HCT116 (cell line): Measurements from ENCODE around the gene CELA3B. TPM values are rescaled to one million over a fixed set of nuclear protein-coding genes. Genes with fewer than 3 reads are reported as not detected.

Experiments
- ATAC-seq: fragments of 200-7000 bp; cut with Tn5 transposase; 2 replicates; pipeline ENCODE4 v1.9.1; 2020; ENCODE audit warnings: mild to moderate bottlenecking, moderate library complexity
- BruUV-seq: library from RNA; stranded (reverse); fragments of 400-500 nt; replicated peaks from 2 replicates; lab custom pipeline; 2021; lab: Mats Ljungman, UMichigan
- CTCF ChIA-PET: fragments of 300-600 bp; sonication (Branson Sonifier 250); formaldehyde crosslinking; loops from one replicate; lab custom pipeline; 2021; ENCODE audit warnings: antibody characterized with exemption; lab: Charles Lee
- POLR2A ChIA-PET: fragments of 300-600, 350-600 bp; sonication (Branson Sonifier 250); formaldehyde crosslinking; loops from one replicate; lab custom pipeline; 2021; ENCODE audit warnings: antibody characterized with exemption; lab: Charles Lee
- RAD21 ChIA-PET, 2 experiments: fragments of 300-600 bp; sonication (Branson Sonifier 250); formaldehyde crosslinking; loops; one replicate each; lab custom pipeline; 2023; ENCODE audit warnings: low total read pairs in 2 of 2; ENCODE audit not compliant: uncharacterized antibody in 2 of 2, unreplicated experiment in 2 of 2, low non-redundant PET in 1 of 2; lab: Charles Lee
- DNase-seq: peaks from one replicate; pipeline ENCODE4 v3.0.0-alpha.2; 2010; ENCODE audit warnings: low read depth, low spot score
- H2AFZ ChIP-seq: fragments of 200-600 bp; shearing (Covaris generic), sonication (generic); 2 replicates; pipeline ENCODE4 v1.6.1; 2017; ENCODE audit warnings: low read depth, mixed run types, mixed read lengths, antibody characterized with exemption, low read length; ENCODE audit not compliant: poor library complexity, severe bottlenecking
- H3K27ac ChIP-seq: 2 replicates; pipeline ENCODE4 v1.5.1; 2012; ENCODE audit warnings: low read depth, low read length
- H3K27me3 ChIP-seq: fragments of 200-600 bp; sonication (generic); 2 replicates; pipeline ENCODE4 v1.6.1; 2016; ENCODE audit warnings: mixed run types, low read length, mixed read lengths; ENCODE audit not compliant: insufficient read depth
- H3K36me3 ChIP-seq, 2 experiments: fragments of 200-500 bp in 1 of 2; fragments of 200-600 bp in 1 of 2; sonication (Bioruptor generic) in 1 of 2; sonication (generic) in 1 of 2; 2 replicates each; pipeline versions ENCODE4 v1.5.1 to v1.6.1; 2014 to 2016; ENCODE audit warnings: low read length in 2 of 2, inconsistent platforms in 1 of 2, mixed read lengths in 1 of 2, mixed run types in 1 of 2; ENCODE audit not compliant: insufficient read depth in 2 of 2, control insufficient read depth in 1 of 2
- H3K4me1 ChIP-seq, 2 experiments: fragments of 200-600 bp in 1 of 2; sonication (generic) in 1 of 2; 2 replicates each; pipeline versions ENCODE4 v1.5.1 to v1.6.1; 2012 to 2017; ENCODE audit warnings: low read length in 2 of 2, inconsistent platforms in 1 of 2, mild to moderate bottlenecking in 1 of 2, mixed read lengths in 1 of 2, mixed run types in 1 of 2, moderate library complexity in 1 of 2; ENCODE audit not compliant: insufficient read depth in 2 of 2, control insufficient read depth in 1 of 2
- H3K4me2 ChIP-seq: fragments of 200-600 bp; sonication (generic); 2 replicates; pipeline ENCODE4 v1.6.1; 2017; ENCODE audit warnings: mixed run types, low read length, mixed read lengths
- H3K4me3 ChIP-seq, 2 experiments: fragments of 200-600 bp in 1 of 2; sonication (generic) in 1 of 2; replicated peaks in 1 of 2; 2 replicates each; pipeline ENCODE4 v1.5.1; 2011 to 2016; ENCODE audit warnings: low read length in 2 of 2, control low read depth in 1 of 2, low read depth in 1 of 2, mild to moderate bottlenecking in 1 of 2, mixed read lengths in 1 of 2, mixed run types in 1 of 2
- H3K79me2 ChIP-seq: fragments of 200-600 bp; sonication (generic); 2 replicates; pipeline ENCODE4 v1.6.1; 2017; ENCODE audit warnings: mild to moderate bottlenecking, mixed run types, low read length, moderate library complexity, mixed read lengths; ENCODE audit not compliant: insufficient read depth
- H3K9ac ChIP-seq: fragments of 200-600 bp; sonication (generic); 2 replicates; pipeline ENCODE4 v1.6.1; 2016; ENCODE audit warnings: low read length, mixed read lengths
- H3K9me2 ChIP-seq: fragments of 200-600 bp; sonication (generic), shearing (Covaris generic); 2 replicates; pipeline ENCODE4 v1.6.1; 2017; ENCODE audit warnings: mixed run types, mild to moderate bottlenecking, moderate library complexity; ENCODE audit not compliant: insufficient read depth
- H3K9me3 ChIP-seq, 2 experiments: fragments of 200-500 bp in 1 of 2; fragments of 200-600 bp in 1 of 2; sonication (Bioruptor generic) in 1 of 2; sonication (generic) in 1 of 2; 2 replicates each; pipeline ENCODE4 v1.6.1; 2014 to 2017; ENCODE audit warnings: low read length in 2 of 2, mixed read lengths in 2 of 2, inconsistent platforms in 1 of 2, low read depth in 1 of 2, mild to moderate bottlenecking in 1 of 2, mixed run types in 1 of 2, moderate library complexity in 1 of 2; ENCODE audit not compliant: control insufficient read depth in 1 of 2, insufficient read depth in 1 of 2
- H4K20me1 ChIP-seq: fragments of 200-600 bp; sonication (generic), shearing (Covaris generic); 2 replicates; pipeline ENCODE4 v1.6.1; 2017; ENCODE audit warnings: mixed run types, mild to moderate bottlenecking, moderate library complexity; ENCODE audit not compliant: insufficient read depth
- CBX3 ChIP-seq: IDR thresholded peaks from 2 replicates; pipeline ENCODE4 v1.6.1; 2012; ENCODE audit warnings: low read depth
- CEBPB ChIP-seq: IDR thresholded peaks from 2 replicates; pipeline ENCODE4 v1.6.1; 2012; ENCODE audit warnings: low read depth
- EZH2 ChIP-seq: fragments of 200-600 bp; sonication (generic); IDR thresholded peaks from 2 replicates; pipeline ENCODE4 v1.6.1; 2017; ENCODE audit warnings: antibody characterized with exemption, mixed run types
- EZH2phosphoT487 ChIP-seq: fragments of 200-600 bp; IDR thresholded peaks from 2 replicates; pipeline ENCODE4 v1.6.1; 2018; ENCODE audit warnings: antibody characterized with exemption, borderline replicate concordance
- FOSL1 ChIP-seq: IDR thresholded peaks from 2 replicates; pipeline ENCODE4 v1.6.1; 2012; ENCODE audit warnings: low read depth
- JUND ChIP-seq: IDR thresholded peaks from 2 replicates; pipeline ENCODE4 v1.6.1; 2012
- MAX ChIP-seq: IDR thresholded peaks from 2 replicates; pipeline ENCODE4 v1.6.1; 2012
- POLR2A ChIP-seq: IDR thresholded peaks from 2 replicates; pipeline ENCODE4 v1.7.0; 2011; ENCODE audit warnings: borderline replicate concordance; ENCODE audit not compliant: insufficient read depth, insufficient read length; ENCODE audit errors: extremely low read depth
- POLR2AphosphoS5 ChIP-seq: IDR thresholded peaks from 2 replicates; pipeline ENCODE4 v1.6.1; 2011; ENCODE audit warnings: mild to moderate bottlenecking, low read depth, low read length, moderate library complexity
- RAD21 ChIP-seq: IDR thresholded peaks from 2 replicates; pipeline ENCODE4 v1.6.1; 2012; ENCODE audit warnings: low read depth, mild to moderate bottlenecking
- REST ChIP-seq: IDR thresholded peaks from 2 replicates; pipeline ENCODE4 v1.6.1; 2012; ENCODE audit warnings: low read depth
- SIN3A ChIP-seq: IDR thresholded peaks from 2 replicates; pipeline ENCODE4 v1.6.1; 2012; ENCODE audit warnings: low read depth
- SP1 ChIP-seq: IDR thresholded peaks from 2 replicates; pipeline ENCODE4 v1.6.1; 2012; ENCODE audit warnings: low read depth
- SRF ChIP-seq: IDR thresholded peaks from 2 replicates; pipeline ENCODE4 v1.6.1; 2012; ENCODE audit warnings: low read depth
- TCF7L2 ChIP-seq: IDR thresholded peaks from 2 replicates; pipeline ENCODE4 v1.7.0; 2011; ENCODE audit warnings: borderline replicate concordance, inconsistent platforms; ENCODE audit not compliant: insufficient read depth, insufficient read length; ENCODE audit errors: extremely low read depth
- YY1 ChIP-seq: IDR thresholded peaks from 2 replicates; pipeline ENCODE4 v1.6.1; 2011; ENCODE audit warnings: low read length, low read depth, moderate library complexity, mild to moderate bottlenecking; ENCODE audit not compliant: insufficient replicate concordance; ENCODE audit errors: extremely low read depth
- ZNF274 ChIP-seq: fragments of 200-500 bp; sonication (Bioruptor generic); IDR thresholded peaks from 2 replicates; pipeline ENCODE4 v1.6.1; 2014; ENCODE audit warnings: mild to moderate bottlenecking, low read depth, low read length, inconsistent platforms
- intact Hi-C: fragments of 100-400 bp; cut with micrococcal nuclease; formaldehyde crosslinking; loops from 2 replicates; pipeline ENCODE4 v1.10.0; 2022
- total RNA-seq: library from RNA; stranded (reverse); gene quantifications from one replicate; pipeline ENCODE4 v1.2.1, GENCODE V29; 2021; ENCODE audit not compliant: unreplicated experiment
- TF ChIP-seq, protein P1 (sequence below), 3 experiments: fragments of 200-600 bp in 1 of 3; sonication (generic) in 1 of 3; IDR thresholded peaks in 2 of 3; conservative IDR thresholded peaks in 1 of 3; 2 replicates each; pipeline ENCODE4 v1.5.1; 2012 to 2017; ENCODE audit warnings: low read depth in 2 of 3, low read length in 2 of 3, antibody characterized with exemption in 1 of 3, borderline replicate concordance in 1 of 3, control low read depth in 1 of 3, mild to moderate bottlenecking in 1 of 3, mixed read lengths in 1 of 3, mixed run types in 1 of 3, moderate library complexity in 1 of 3; ENCODE audit not compliant: insufficient read depth in 1 of 3
- TF ChIP-seq, protein P2 (sequence below): IDR thresholded peaks from 2 replicates; pipeline ENCODE4 v1.6.1; 2011; ENCODE audit warnings: mild to moderate bottlenecking, low read length, moderate library complexity; ENCODE audit not compliant: insufficient replicate concordance; ENCODE audit errors: extremely low read depth

Gene CELA3B
- total RNA-seq, 1 experiment from 2014 or later: 5.3 TPM

GRCh38 chr1:22031214-22031962, 54.6 kb downstream of the CELA3B start:
- H3K27me3 ChIP-seq: no peaks in the 10 kb centered on the region
- peaks cover 3% of the 10 kb centered on the region; the same call in 1 of the 2 replicates for H3K79me2 ChIP-seq
- intact Hi-C loops: no loop called here
- H3K36me3 ChIP-seq: no peaks in the 10 kb centered on the region
- no peak overlapping the region for H3K4me3 ChIP-seq
- H2AFZ ChIP-seq: no peak overlapping the region
- TF ChIP-seq ZNF274 (no peak), POLR2AphosphoS5 (no peak), SP1 (no peak), MAX (no peak), SIN3A (no peak), SRF (no peak), JUND (no peak), CBX3 (no peak), RAD21 (no peak), EZH2 (no peak), FOSL1 (no peak), EZH2phosphoT487 (no peak), CEBPB (no peak), POLR2A (no peak), REST (no peak), YY1 (no peak), TCF7L2 (no peak)
- TF ChIP-seq, protein P1, sequence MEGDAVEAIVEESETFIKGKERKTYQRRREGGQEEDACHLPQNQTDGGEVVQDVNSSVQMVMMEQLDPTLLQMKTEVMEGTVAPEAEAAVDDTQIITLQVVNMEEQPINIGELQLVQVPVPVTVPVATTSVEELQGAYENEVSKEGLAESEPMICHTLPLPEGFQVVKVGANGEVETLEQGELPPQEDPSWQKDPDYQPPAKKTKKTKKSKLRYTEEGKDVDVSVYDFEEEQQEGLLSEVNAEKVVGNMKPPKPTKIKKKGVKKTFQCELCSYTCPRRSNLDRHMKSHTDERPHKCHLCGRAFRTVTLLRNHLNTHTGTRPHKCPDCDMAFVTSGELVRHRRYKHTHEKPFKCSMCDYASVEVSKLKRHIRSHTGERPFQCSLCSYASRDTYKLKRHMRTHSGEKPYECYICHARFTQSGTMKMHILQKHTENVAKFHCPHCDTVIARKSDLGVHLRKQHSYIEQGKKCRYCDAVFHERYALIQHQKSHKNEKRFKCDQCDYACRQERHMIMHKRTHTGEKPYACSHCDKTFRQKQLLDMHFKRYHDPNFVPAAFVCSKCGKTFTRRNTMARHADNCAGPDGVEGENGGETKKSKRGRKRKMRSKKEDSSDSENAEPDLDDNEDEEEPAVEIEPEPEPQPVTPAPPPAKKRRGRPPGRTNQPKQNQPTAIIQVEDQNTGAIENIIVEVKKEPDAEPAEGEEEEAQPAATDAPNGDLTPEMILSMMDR (IDR thresholded peaks at IDR 0.05 in 2 of 3, conservative IDR thresholded peaks at IDR 0.05 in 1 of 3; ENCODE audit: borderline replicate concordance in 1 of 3, insufficient read depth in 1 of 3, low read depth in 2 of 3, low read length in 2 of 3): no peak
- TF ChIP-seq, protein P2, sequence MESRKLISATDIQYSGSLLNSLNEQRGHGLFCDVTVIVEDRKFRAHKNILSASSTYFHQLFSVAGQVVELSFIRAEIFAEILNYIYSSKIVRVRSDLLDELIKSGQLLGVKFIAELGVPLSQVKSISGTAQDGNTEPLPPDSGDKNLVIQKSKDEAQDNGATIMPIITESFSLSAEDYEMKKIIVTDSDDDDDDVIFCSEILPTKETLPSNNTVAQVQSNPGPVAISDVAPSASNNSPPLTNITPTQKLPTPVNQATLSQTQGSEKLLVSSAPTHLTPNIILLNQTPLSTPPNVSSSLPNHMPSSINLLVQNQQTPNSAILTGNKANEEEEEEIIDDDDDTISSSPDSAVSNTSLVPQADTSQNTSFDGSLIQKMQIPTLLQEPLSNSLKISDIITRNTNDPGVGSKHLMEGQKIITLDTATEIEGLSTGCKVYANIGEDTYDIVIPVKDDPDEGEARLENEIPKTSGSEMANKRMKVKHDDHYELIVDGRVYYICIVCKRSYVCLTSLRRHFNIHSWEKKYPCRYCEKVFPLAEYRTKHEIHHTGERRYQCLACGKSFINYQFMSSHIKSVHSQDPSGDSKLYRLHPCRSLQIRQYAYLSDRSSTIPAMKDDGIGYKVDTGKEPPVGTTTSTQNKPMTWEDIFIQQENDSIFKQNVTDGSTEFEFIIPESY: no peak
- CTCF ChIA-PET: no interaction called here
- H3K4me2 ChIP-seq: no peak overlapping the region
- no peaks in the 10 kb centered on the region for H4K20me1 ChIP-seq
- H3K9me2 ChIP-seq: no peaks in the 10 kb centered on the region
- RAD21 ChIA-PET: no interaction called here
- peaks cover 2 to 5% of the 10 kb centered on the region in 2 experiments; a peak in 3 of 4 replicates for H3K4me1 ChIP-seq
- no peaks in the 10 kb centered on the region for H3K9me3 ChIP-seq
- DNase-seq (no peak), ATAC-seq (no peak)
- H3K27ac ChIP-seq: no peak overlapping the region
- no peak overlapping the region for H3K9ac ChIP-seq
- no TSS peak for BruUV-seq
- POLR2A ChIA-PET: no interaction called here
